ENCODE results near the gene SMAD2. TPM values are rescaled to one million over a fixed set of nuclear protein-coding genes. Genes with fewer than 3 reads are reported as not detected.

The SMAD2 gene
- total and polyA plus RNA-seq, 3 experiments from 2014 or later: 97.8 to 343 (median 337) TPM

DNA sequence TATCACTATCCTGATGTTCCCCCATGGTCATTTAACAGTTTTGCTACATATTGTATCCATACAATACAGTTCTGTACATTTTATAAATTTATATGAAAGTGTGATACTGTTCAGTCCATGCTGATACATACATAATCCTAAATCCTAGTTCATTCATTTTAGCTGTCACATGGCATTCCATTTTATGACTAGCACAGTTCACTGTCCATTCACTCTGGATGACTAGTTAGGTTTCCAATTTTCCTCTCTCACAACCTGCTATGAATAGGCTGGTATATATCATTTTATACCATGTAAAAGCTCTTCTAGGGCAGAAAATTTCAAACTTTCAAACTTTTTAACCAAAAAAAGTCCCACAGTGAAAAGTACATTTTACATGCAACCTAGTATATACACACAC, 15.2 kb downstream of the SMAD2 start:
- CTCF ChIA-PET: no interaction called here

DNA sequence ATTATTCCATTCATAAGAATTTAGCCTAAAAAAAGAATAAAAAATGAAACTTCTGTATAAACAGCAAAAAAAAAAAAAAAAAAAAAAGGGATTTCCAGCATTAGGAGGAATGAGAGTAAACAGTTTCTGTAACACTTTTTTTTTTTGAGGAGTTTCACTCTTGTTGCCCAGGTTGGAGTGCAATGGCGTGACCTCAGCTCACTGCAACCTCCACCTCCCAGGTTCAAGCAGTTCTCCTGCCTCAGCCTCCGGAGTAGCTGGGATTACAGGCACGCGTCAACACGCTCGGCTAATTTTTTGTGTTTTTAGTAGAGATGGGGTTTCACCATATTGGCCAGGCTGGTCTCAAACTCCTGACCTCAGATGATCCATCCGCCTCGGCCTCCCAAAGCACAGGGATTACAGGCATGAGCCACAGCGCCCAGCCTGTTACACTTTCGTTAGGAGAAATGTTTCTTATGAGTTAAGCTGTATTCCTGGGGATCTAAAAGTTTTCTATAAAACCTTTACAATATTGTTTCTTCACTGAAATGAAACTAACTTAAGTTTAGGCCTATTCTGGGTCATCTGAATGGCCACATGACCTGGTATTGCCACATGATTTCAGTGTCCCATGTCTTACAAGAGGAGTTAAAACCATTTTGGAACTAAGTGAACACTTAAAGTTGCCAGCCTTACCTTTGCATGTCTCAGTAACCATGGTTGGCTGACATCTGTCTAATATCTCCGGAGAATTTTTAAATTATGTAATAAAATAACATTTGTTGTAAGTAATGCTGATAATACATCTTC, 17.5 kb downstream of the SMAD2 start:
- H3K4me1 ChIP-seq (ENCODE audit: insufficient read depth, low read length): peaks cover 60% of the 10 kb centered on the region
- H3K27ac ChIP-seq (ENCODE audit: low read depth, low read length): no peak overlapping the region
- no peak overlapping the region for H3K4me3 ChIP-seq (ENCODE audit: low read length)
- Mint-ChIP-seq H3K27ac (peak overlapping the region; percentile 41 to 91 (median 80)), H3K4me3 (peak overlapping the region in 6 of 7 donors; percentile 6 to 75 (median 56)), H3K27me3 (no peaks in the 10 kb centered on the region), H3K9me3 (no peaks in the 10 kb centered on the region), H3K36me3 (peaks cover 0 to 16% (median 4%) of the 10 kb centered on the region in 3 donors), H3K4me1 (peaks cover 70 to 97% (median 94%) of the 10 kb centered on the region in 3 donors)
- no peaks in the 10 kb centered on the region for H3K36me3 ChIP-seq (ENCODE audit: insufficient read depth, low read length)
- no peaks in the 10 kb centered on the region for H3K27me3 ChIP-seq (ENCODE audit: insufficient read depth, low read length, poor library complexity, severe bottlenecking)
- ChIA-PET CTCF (no interaction called here), POLR2A (interaction anchor here (0.6 kb wide), 1 partner anchor 74 kb away, joined by 10 read pairs; no protein-coding TSS in a partner anchor)
- no peaks in the 10 kb centered on the region for H3K9me3 ChIP-seq (ENCODE audit: low read length)
- DNase-seq: no peak

More for the DNA sequence above, 15.2 kb downstream of the SMAD2 start:
- Mint-ChIP-seq H3K36me3 (peaks cover 0 to 14% (median 6%) of the 10 kb centered on the region in 3 donors), H3K27ac (peak overlapping the region in 5 of 8 donors; percentile 1 to 64 (median 55)), H3K9me3 (no peaks in the 10 kb centered on the region), H3K27me3 (no peaks in the 10 kb centered on the region), H3K4me3 (no peak overlapping the region), H3K4me1 (peaks cover 74 to 97% (median 97%) of the 10 kb centered on the region in 3 donors)
- Histone ChIP-seq H3K27me3 (ENCODE audit: insufficient read depth, low read length, poor library complexity, severe bottlenecking) (no peaks in the 10 kb centered on the region), H3K9me3 (ENCODE audit: low read length) (no peaks in the 10 kb centered on the region), H3K4me1 (ENCODE audit: insufficient read depth, low read length) (peaks cover 69% of the 10 kb centered on the region), H3K36me3 (ENCODE audit: insufficient read depth, low read length) (no peaks in the 10 kb centered on the region), H3K4me3 (ENCODE audit: low read length) (no peak overlapping the region), H3K27ac (ENCODE audit: low read depth, low read length) (no peak overlapping the region)
- POLR2A ChIA-PET: no interaction called here
- no peak for DNase-seq

DNA sequence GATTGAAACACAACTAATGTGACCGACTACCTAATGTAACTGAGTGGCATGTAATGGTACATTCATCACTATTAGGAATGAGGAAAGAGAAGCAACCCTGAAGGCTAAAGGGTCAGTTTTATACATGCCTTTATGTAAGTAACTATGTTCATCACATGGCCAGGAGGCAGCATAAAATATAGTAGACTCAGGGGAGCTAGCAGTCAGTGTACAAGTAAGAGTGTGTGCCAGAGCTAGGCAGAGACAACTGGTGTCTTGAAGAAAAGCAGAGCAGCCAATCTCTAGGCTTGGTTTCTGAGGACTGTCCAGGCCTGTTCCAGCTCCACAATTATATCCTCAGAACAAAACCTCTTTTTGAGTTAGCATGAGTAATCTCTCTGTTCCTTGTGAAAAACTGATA, 18.1 kb downstream of the SMAD2 start:
- peak overlapping the region; percentile 14 for H3K4me3 ChIP-seq (ENCODE audit: low read length)
- H3K4me1 Mint-ChIP-seq: peaks cover 70 to 96% (median 92%) of the 10 kb centered on the region in 3 donors
- H3K4me3 Mint-ChIP-seq: peak overlapping the region in 6 of 7 donors; percentile 30 to 75 (median 54)
- H3K36me3 Mint-ChIP-seq: peaks cover under 1 to 20% (median 5%) of the 10 kb centered on the region in 3 donors
- peaks cover 55% of the 10 kb centered on the region for H3K4me1 ChIP-seq (ENCODE audit: insufficient read depth, low read length)
- no peaks in the 10 kb centered on the region for H3K36me3 ChIP-seq (ENCODE audit: insufficient read depth, low read length)
- ChIA-PET POLR2A (no interaction called here), CTCF (no interaction called here)
- no peak overlapping the region for H3K27ac ChIP-seq (ENCODE audit: low read depth, low read length)
- no peaks in the 10 kb centered on the region for H3K9me3 ChIP-seq (ENCODE audit: low read length)
- no peaks in the 10 kb centered on the region for H3K9me3 Mint-ChIP-seq
- H3K27me3 ChIP-seq (ENCODE audit: insufficient read depth, low read length, poor library complexity, severe bottlenecking): no peaks in the 10 kb centered on the region
- H3K27me3 Mint-ChIP-seq: no peaks in the 10 kb centered on the region
- peak overlapping the region; percentile 15 to 91 (median 64) for H3K27ac Mint-ChIP-seq
- no peak for DNase-seq

DNA sequence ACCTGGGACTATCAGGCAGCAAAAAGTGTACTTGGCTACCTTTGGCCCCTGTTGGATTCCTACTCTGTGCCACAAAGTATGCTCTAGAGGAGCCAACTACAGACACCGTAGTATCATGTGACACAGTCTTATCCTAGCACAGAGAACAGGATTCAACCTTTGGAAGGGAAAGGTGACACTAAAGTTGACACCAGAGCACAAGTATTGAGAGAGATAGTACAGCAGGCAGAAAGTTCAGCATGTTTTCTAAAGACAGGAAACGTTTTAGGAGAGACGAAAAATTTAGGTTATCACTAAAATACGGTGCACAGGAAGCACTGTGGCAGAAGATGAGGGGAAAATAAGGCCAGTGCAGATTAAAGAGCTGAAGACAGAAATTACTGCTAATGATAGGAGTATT, 18.6 kb downstream of the SMAD2 start:
- no peak for DNase-seq
- Mint-ChIP-seq H3K4me3 (peak overlapping the region in 6 of 7 donors; percentile 7 to 57 (median 48)), H3K9me3 (peaks cover 0 to 2% (median under 1%) of the 10 kb centered on the region in 5 donors), H3K36me3 (peaks cover 5 to 24% (median 10%) of the 10 kb centered on the region in 3 donors), H3K27ac (peak overlapping the region; percentile 15 to 91 (median 55)), H3K27me3 (no peaks in the 10 kb centered on the region), H3K4me1 (peaks cover 71 to 96% (median 92%) of the 10 kb centered on the region in 3 donors)
- CTCF ChIA-PET: no interaction called here
- Histone ChIP-seq H3K4me1 (ENCODE audit: insufficient read depth, low read length) (peaks cover 55% of the 10 kb centered on the region), H3K36me3 (ENCODE audit: insufficient read depth, low read length) (no peaks in the 10 kb centered on the region), H3K4me3 (ENCODE audit: low read length) (peak overlapping the region; percentile 14), H3K27me3 (ENCODE audit: insufficient read depth, low read length, poor library complexity, severe bottlenecking) (no peaks in the 10 kb centered on the region), H3K27ac (ENCODE audit: low read depth, low read length) (no peak overlapping the region), H3K9me3 (ENCODE audit: low read length) (no peaks in the 10 kb centered on the region)
- POLR2A ChIA-PET: no interaction called here

DNA sequence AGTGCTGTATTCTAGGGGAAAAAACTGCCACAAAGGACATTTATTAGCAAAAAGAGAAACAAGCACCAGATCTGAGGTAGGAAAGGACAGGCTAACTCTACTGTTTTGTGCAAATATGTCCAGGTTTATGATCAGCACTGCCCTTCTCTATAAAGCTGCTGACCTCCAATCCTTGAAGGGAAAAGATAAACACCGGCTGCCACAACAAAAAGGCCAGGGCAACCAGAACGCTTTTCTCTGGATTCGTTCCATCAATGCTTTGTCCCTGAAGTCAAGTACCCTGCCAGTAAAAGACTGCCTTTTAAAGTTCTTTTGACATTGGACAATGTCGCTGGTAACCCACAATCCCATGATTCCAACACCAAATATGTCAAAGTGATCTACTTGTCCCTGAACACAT, 21.0 kb downstream of the SMAD2 start:
- H3K27ac Mint-ChIP-seq: peak overlapping the region in 1 of 8 donors; percentile 5
- Histone ChIP-seq H3K4me3 (ENCODE audit: low read length) (no peak overlapping the region), H3K9me3 (ENCODE audit: low read length) (no peaks in the 10 kb centered on the region), H3K36me3 (ENCODE audit: insufficient read depth, low read length) (no peaks in the 10 kb centered on the region), H3K27me3 (ENCODE audit: insufficient read depth, low read length, poor library complexity, severe bottlenecking) (no peaks in the 10 kb centered on the region), H3K27ac (ENCODE audit: low read depth, low read length) (no peak overlapping the region), H3K4me1 (ENCODE audit: insufficient read depth, low read length) (peaks cover 46% of the 10 kb centered on the region)
- ChIA-PET POLR2A (no interaction called here), CTCF (no interaction called here)
- peaks cover 2 to 11% (median 5%) of the 10 kb centered on the region in 5 donors for H3K9me3 Mint-ChIP-seq
- H3K36me3 Mint-ChIP-seq: peaks cover 16 to 35% (median 27%) of the 10 kb centered on the region in 3 donors
- DNase-seq: no peak
- no peaks in the 10 kb centered on the region for H3K27me3 Mint-ChIP-seq
- H3K4me3 Mint-ChIP-seq: no peak overlapping the region
- peaks cover 70 to 91% (median 85%) of the 10 kb centered on the region in 3 donors for H3K4me1 Mint-ChIP-seq

DNA sequence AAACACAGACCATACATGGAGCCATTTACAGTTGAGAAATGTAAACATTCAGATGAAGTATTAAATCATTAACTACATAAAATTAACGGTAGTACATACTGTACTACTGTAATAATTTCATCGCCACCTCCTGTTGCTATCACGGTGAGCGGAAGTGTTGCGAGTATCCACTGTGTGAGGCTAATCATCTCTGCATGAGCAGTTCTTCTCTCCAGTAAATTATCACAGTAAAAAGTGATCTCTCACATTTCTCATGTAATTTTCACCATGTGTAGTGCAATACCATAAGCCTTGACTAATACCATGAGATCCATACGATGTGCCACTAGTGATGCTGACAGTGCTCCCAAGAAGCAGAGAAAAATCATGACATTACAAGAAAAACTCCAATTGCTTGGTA, 21.9 kb downstream of the SMAD2 start:
- H3K4me3 ChIP-seq (ENCODE audit: low read length): no peak overlapping the region
- Mint-ChIP-seq H3K36me3 (peaks cover 22 to 35% (median 31%) of the 10 kb centered on the region in 3 donors), H3K27me3 (no peaks in the 10 kb centered on the region), H3K27ac (peak overlapping the region in 1 of 8 donors; percentile 13), H3K4me3 (no peak overlapping the region), H3K9me3 (peaks cover 5 to 15% (median 7%) of the 10 kb centered on the region in 5 donors), H3K4me1 (peaks cover 71 to 91% (median 84%) of the 10 kb centered on the region in 3 donors)
- H3K9me3 ChIP-seq (ENCODE audit: low read length): peaks cover 6% of the 10 kb centered on the region
- POLR2A ChIA-PET: no interaction called here
- DNase-seq: no peak
- no peaks in the 10 kb centered on the region for H3K36me3 ChIP-seq (ENCODE audit: insufficient read depth, low read length)
- no peak overlapping the region for H3K27ac ChIP-seq (ENCODE audit: low read depth, low read length)
- no peaks in the 10 kb centered on the region for H3K27me3 ChIP-seq (ENCODE audit: insufficient read depth, low read length, poor library complexity, severe bottlenecking)
- peaks cover 40% of the 10 kb centered on the region for H3K4me1 ChIP-seq (ENCODE audit: insufficient read depth, low read length)
- CTCF ChIA-PET: no interaction called here

DNA sequence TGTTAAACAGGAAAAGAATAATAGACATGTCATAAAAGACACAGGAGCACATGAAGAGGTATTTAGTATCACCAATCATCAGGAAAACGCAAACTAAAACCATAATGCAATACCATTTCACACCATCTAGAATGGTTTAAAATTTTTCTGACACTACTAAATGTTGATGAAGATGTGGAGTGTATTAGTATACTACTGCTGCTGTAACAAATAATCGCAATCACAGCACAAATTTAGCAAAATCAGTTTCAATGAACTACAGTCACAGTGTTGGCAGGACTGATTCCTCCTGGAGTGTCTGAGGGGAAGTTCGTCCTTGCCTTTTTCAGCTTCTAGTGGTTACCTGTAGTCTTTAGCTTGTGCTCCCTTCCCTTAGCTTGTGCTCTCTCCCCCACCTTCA, 24.1 kb downstream of the SMAD2 start:
- Mint-ChIP-seq H3K4me1 (peaks cover 74 to 91% (median 83%) of the 10 kb centered on the region in 3 donors), H3K27ac (no peak overlapping the region)

DNA sequence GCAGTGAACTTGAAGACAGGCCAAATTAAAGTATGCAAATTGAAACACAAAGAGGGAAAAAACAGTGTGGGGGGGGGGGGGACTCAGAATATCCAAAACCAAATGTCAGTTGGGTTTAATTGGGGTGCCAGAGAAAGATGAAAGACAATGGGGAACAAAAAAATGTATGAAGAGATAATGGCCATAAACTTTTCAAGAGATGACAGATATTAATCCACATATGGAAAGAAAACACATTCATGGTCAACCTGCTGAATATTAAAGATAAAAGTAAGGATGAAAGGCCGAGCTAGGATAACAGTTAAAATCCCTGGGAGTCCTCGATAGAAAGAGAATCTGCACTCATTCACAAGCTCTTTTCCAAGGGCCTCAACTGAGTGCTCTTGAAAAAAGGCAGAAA, 26.6 kb downstream of the SMAD2 start:
- no peak for DNase-seq
- Mint-ChIP-seq H3K9me3 (peaks cover 10 to 23% (median 12%) of the 10 kb centered on the region in 5 donors), H3K27ac (peak overlapping the region in 1 of 8 donors; percentile 13), H3K4me3 (no peak overlapping the region), H3K27me3 (no peaks in the 10 kb centered on the region), H3K4me1 (peaks cover 77 to 91% (median 83%) of the 10 kb centered on the region in 3 donors), H3K36me3 (peaks cover 22 to 46% (median 24%) of the 10 kb centered on the region in 3 donors)
- ChIA-PET CTCF (interaction anchor here (0.6 kb wide), 1 partner anchor 17 kb away, joined by 3 read pairs; no protein-coding TSS in a partner anchor), POLR2A (interaction anchor here (0.7 kb wide), 1 partner anchor 38 kb away, joined by 5 read pairs; no protein-coding TSS in a partner anchor)
- Histone ChIP-seq H3K9me3 (ENCODE audit: low read length) (peaks cover 6% of the 10 kb centered on the region), H3K36me3 (ENCODE audit: insufficient read depth, low read length) (no peaks in the 10 kb centered on the region), H3K27me3 (ENCODE audit: insufficient read depth, low read length, poor library complexity, severe bottlenecking) (no peaks in the 10 kb centered on the region), H3K27ac (ENCODE audit: low read depth, low read length) (no peak overlapping the region), H3K4me1 (ENCODE audit: insufficient read depth, low read length) (peaks cover 45% of the 10 kb centered on the region), H3K4me3 (ENCODE audit: low read length) (no peak overlapping the region)

More for the DNA sequence above, 24.1 kb downstream of the SMAD2 start:
- H3K4me1 ChIP-seq (ENCODE audit: insufficient read depth, low read length): peaks cover 40% of the 10 kb centered on the region
- H3K27me3 ChIP-seq (ENCODE audit: insufficient read depth, low read length, poor library complexity, severe bottlenecking): no peaks in the 10 kb centered on the region
- CTCF ChIA-PET: interaction anchor here (1.3 kb wide), 1 partner anchor 91 kb away, joined by 3 read pairs; no protein-coding TSS in a partner anchor
- Mint-ChIP-seq H3K36me3 (peaks cover 24 to 46% (median 38%) of the 10 kb centered on the region in 3 donors), H3K4me3 (peak overlapping the region in 1 of 7 donors; percentile 11), H3K27me3 (no peaks in the 10 kb centered on the region), H3K9me3 (peaks cover 10 to 23% (median 12%) of the 10 kb centered on the region in 5 donors)
- peaks cover 6% of the 10 kb centered on the region for H3K9me3 ChIP-seq (ENCODE audit: low read length)
- no peak overlapping the region for H3K4me3 ChIP-seq (ENCODE audit: low read length)
- POLR2A ChIA-PET: no interaction called here
- DNase-seq: no peak
- H3K27ac ChIP-seq (ENCODE audit: low read depth, low read length): no peak overlapping the region
- no peaks in the 10 kb centered on the region for H3K36me3 ChIP-seq (ENCODE audit: insufficient read depth, low read length)

Data from CD8-positive, alpha-beta memory T cell (primary cell).